Neural cell (in vitro differentiated cells): ENCODE data around the gene SH3RF2.

Experiments used
- CTCF ChIP-seq: fragments of 450-650 bp; IDR thresholded peaks from 2 replicates; pipeline ENCODE4 v1.5.1; 2014; ENCODE audit warnings: antibody characterized with exemption, mild to moderate bottlenecking, moderate library complexity; ENCODE audit not compliant: poor library complexity, severe bottlenecking
- EP300 ChIP-seq: fragments of 450-650 bp; conservative IDR thresholded peaks from 2 replicates; pipeline ENCODE4 v1.6.1; 2014; ENCODE audit warnings: antibody characterized with exemption, mild to moderate bottlenecking, moderate library complexity; ENCODE audit not compliant: poor library complexity, severe bottlenecking
- EZH2 ChIP-seq: fragments of 200-600, 300-800 bp; shearing (Covaris generic), sonication (generic); IDR thresholded peaks from 2 replicates; pipeline ENCODE4 v1.6.1; 2014; ENCODE audit warnings: antibody characterized with exemption, low read length, borderline replicate concordance, mild to moderate bottlenecking; ENCODE audit not compliant: insufficient read depth, poor library complexity, severe bottlenecking
- MXI1 ChIP-seq: fragments of 450-650 bp; conservative IDR thresholded peaks from 2 replicates; pipeline ENCODE4 v1.6.1; 2014; ENCODE audit warnings: antibody characterized with exemption, mild to moderate bottlenecking; ENCODE audit not compliant: poor library complexity, severe bottlenecking
- POLR2AphosphoS5 ChIP-seq: IDR thresholded peaks from 2 replicates; pipeline ENCODE4 v1.6.1; 2012

GRCh38 chr5:145938776-145939539 is 2.6 kb downstream of the SH3RF2 start:
- TF ChIP-seq CTCF (no peak), POLR2AphosphoS5 (no peak), EZH2 (no peak), MXI1 (no peak), EP300 (no peak)
